H1 (cell line): ENCODE measurements around the gene MEF2C. TPM values are rescaled to one million over a fixed set of nuclear protein-coding genes. Genes with fewer than 3 reads are reported as not detected.
A peak's percentile ranks its signal among the peaks of the same experiment; 100 is the strongest.

Source experiments
- ASH2L ChIP-seq: fragments of 200-600, 300-600 bp; sonication (generic); IDR thresholded peaks from one replicate; pipeline ENCODE4 v1.7.1; 2017; ENCODE audit warnings: low read length
- ATF3 ChIP-seq: IDR thresholded peaks from 2 replicates; pipeline ENCODE4 v1.6.1; 2011; ENCODE audit warnings: low read depth, mild to moderate bottlenecking, low read length; ENCODE audit not compliant: insufficient read depth
- CTBP2 ChIP-seq: IDR thresholded peaks from 2 replicates; pipeline ENCODE4 v1.7.0; 2011; ENCODE audit warnings: borderline replicate concordance, mild to moderate bottlenecking, moderate library complexity, mixed read lengths, low read length; ENCODE audit not compliant: insufficient read depth, insufficient read length
- E2F6 ChIP-seq: IDR thresholded peaks from 2 replicates; pipeline ENCODE4 v1.6.1; 2012; ENCODE audit warnings: inconsistent platforms
- EGR1 ChIP-seq: IDR thresholded peaks from 2 replicates; pipeline ENCODE4 v1.6.1; 2011; ENCODE audit warnings: low read depth, low read length, borderline replicate concordance
- EZH2 ChIP-seq: fragments of 200-600 bp; sonication (generic); IDR thresholded peaks from 2 replicates; pipeline ENCODE4 v1.7.1; 2012; ENCODE audit warnings: low read depth, mild to moderate bottlenecking, moderate library complexity, low read length, inconsistent platforms; ENCODE audit not compliant: severe bottlenecking
- GABPA ChIP-seq: IDR thresholded peaks from 2 replicates; pipeline ENCODE4 v1.6.1; 2011; ENCODE audit warnings: mild to moderate bottlenecking, low read length, moderate library complexity, borderline replicate concordance; ENCODE audit not compliant: insufficient read depth
- GTF2F1 ChIP-seq: IDR thresholded peaks from 2 replicates; pipeline ENCODE4 v1.6.1; 2012; ENCODE audit warnings: low read depth, low read length, improper control_type of control experiment, borderline replicate concordance
- JUN ChIP-seq: IDR thresholded peaks from 2 replicates; pipeline ENCODE4 v1.6.1; 2011; ENCODE audit warnings: low read depth, mild to moderate bottlenecking, improper control_type of control experiment, low read length
- MAFK ChIP-seq: IDR thresholded peaks from 2 replicates; pipeline ENCODE4 v1.6.1; 2012; ENCODE audit warnings: low read depth, mild to moderate bottlenecking, improper control_type of control experiment, low read length
- PHF8 ChIP-seq: fragments of 200-600 bp; sonication (generic); conservative IDR thresholded peaks from 2 replicates; pipeline ENCODE4 v1.7.1; 2012; ENCODE audit warnings: low read depth, mild to moderate bottlenecking, inconsistent platforms, low read length, moderate library complexity
- POU5F1 ChIP-seq: IDR thresholded peaks from 2 replicates; pipeline ENCODE4 v1.6.1; 2011; ENCODE audit warnings: low read depth, mild to moderate bottlenecking, low read length, moderate library complexity
- RBBP5 ChIP-seq: IDR thresholded peaks from 2 replicates; pipeline ENCODE4 v1.7.1; 2012; ENCODE audit warnings: low read depth, mild to moderate bottlenecking, inconsistent platforms, low read length, moderate library complexity, borderline replicate concordance
- RFX5 ChIP-seq: IDR thresholded peaks from 2 replicates; pipeline ENCODE4 v1.6.1; 2011; ENCODE audit warnings: low read depth, low read length, improper control_type of control experiment, borderline replicate concordance
- RNF2 ChIP-seq: fragments of 200-900, 300-1000 bp; sonication (generic); IDR thresholded peaks from 2 replicates; pipeline ENCODE4 v1.7.1; 2016; ENCODE audit warnings: borderline replicate concordance, low read depth, mild to moderate bottlenecking, antibody characterized with exemption, low read length; ENCODE audit not compliant: poor library complexity, severe bottlenecking; ENCODE audit errors: missing control alignments
- RXRA ChIP-seq: IDR thresholded peaks from 2 replicates; pipeline ENCODE4 v1.6.1; 2011; ENCODE audit warnings: low read depth, mild to moderate bottlenecking, low read length, moderate library complexity; ENCODE audit not compliant: insufficient read depth
- SRF ChIP-seq: IDR thresholded peaks from 2 replicates; pipeline ENCODE4 v1.6.1; 2011; ENCODE audit warnings: mild to moderate bottlenecking, low read depth, low read length, moderate library complexity
- TCF12 ChIP-seq: IDR thresholded peaks from 2 replicates; pipeline ENCODE4 v1.6.1; 2011; ENCODE audit warnings: low read depth, mild to moderate bottlenecking, low read length
- polyA plus RNA-seq, 7 experiments: library from polyadenylated mRNA; depleted of rRNA in 3 of 7; stranded (reverse) in 5 of 7; unstranded in 2 of 7; fragments of >200 nt in 5 of 7; fragments of 200-250 nt in 2 of 7; gene quantifications; 1 replicate in 5 of 7; 2 replicates in 1 of 7; 4 replicates in 1 of 7; pipeline versions ENCODE4 v1.2.1 to v1.2.3, GENCODE V29; 2011 to 2013; ENCODE audit warnings: missing spikeins in 2 of 7, mixed read lengths in 2 of 7
- total RNA-seq: library from RNA; stranded (reverse); fragmentation: NEBNext Ultra II Directional; extraction: Animal tissue kit (Norgen Biotek cat#: 25700); gene quantifications from 2 replicates; pipeline ENCODE4 v1.2.1, GENCODE V29; 2021
- TF ChIP-seq, protein P1 (sequence below), 3 experiments: IDR thresholded peaks; 1 replicate in 2 of 3; 2 replicates in 1 of 3; pipeline versions ENCODE4 v1.5.1 to v1.6.1; 2011; ENCODE audit warnings: low read length in 3 of 3, mild to moderate bottlenecking in 3 of 3, inconsistent platforms in 2 of 3, low read depth in 1 of 3, moderate library complexity in 1 of 3; ENCODE audit not compliant: insufficient read depth in 1 of 3; ENCODE audit errors: control extremely low read depth in 1 of 3

MEF2C gene
- total and polyA plus RNA-seq, 2 of the 8 experiments (the other 6 are each of a cell fraction or from before 2014, with no cell fraction given): 0.59 to 0.99 TPM

GRCh38 chr5:88674356-88675167, 208.4 kb downstream of the MEF2C start (continued):
- TF ChIP-seq, protein P1, sequence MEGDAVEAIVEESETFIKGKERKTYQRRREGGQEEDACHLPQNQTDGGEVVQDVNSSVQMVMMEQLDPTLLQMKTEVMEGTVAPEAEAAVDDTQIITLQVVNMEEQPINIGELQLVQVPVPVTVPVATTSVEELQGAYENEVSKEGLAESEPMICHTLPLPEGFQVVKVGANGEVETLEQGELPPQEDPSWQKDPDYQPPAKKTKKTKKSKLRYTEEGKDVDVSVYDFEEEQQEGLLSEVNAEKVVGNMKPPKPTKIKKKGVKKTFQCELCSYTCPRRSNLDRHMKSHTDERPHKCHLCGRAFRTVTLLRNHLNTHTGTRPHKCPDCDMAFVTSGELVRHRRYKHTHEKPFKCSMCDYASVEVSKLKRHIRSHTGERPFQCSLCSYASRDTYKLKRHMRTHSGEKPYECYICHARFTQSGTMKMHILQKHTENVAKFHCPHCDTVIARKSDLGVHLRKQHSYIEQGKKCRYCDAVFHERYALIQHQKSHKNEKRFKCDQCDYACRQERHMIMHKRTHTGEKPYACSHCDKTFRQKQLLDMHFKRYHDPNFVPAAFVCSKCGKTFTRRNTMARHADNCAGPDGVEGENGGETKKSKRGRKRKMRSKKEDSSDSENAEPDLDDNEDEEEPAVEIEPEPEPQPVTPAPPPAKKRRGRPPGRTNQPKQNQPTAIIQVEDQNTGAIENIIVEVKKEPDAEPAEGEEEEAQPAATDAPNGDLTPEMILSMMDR (IDR thresholded peaks at IDR 0.05; ENCODE audit: control extremely low read depth in 1 of 3, insufficient read depth in 1 of 3, low read depth in 1 of 3, low read length in 3 of 3): no peak
- TF ChIP-seq RBBP5 (no peak), EGR1 (no peak), RNF2 (peak; percentile 72), POU5F1 (no peak), E2F6 (peak; percentile 93), EZH2 (no peak), RXRA (no peak), ASH2L (peak; percentile 58), PHF8 (0 out of 2 replicates have a peak, but pooled peaks have one; percentile 9), SRF (no peak), CTBP2 (peak; percentile 96), MAFK (no peak), GABPA (no peak), ATF3 (no peak), JUN (no peak), TCF12 (no peak), RFX5 (no peak), GTF2F1 (no peak)
